NCI-H187 (cell line): ENCODE data around the gene SLC44A1.

Source experiments
- DNase-seq, 2 experiments: peaks; one replicate each; lab custom pipeline; 2025; lab: John Stamatoyannopoulos, UW

The SLC44A1 gene

DNA sequence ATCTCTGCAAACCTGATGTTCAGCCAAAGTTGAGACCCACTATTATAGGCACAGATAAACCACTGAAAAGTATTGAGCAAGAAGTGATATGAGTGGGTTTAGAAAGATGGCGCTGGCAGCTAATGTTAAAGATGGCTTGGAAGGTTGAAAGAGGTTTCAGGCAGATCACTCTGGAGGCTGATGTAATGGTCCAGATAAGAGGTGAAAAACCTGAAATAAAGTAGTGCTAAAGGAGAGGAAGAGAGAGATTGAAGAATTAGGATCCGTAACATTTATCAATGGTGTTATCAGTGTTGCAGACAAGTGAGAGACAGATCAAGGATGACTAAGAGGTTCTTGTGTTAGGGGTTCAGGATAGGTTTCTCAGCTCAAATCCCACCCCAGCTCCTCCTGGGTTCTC lies 58.3 kb downstream of the SLC44A1 start:
- DNase-seq = no peak

DNA sequence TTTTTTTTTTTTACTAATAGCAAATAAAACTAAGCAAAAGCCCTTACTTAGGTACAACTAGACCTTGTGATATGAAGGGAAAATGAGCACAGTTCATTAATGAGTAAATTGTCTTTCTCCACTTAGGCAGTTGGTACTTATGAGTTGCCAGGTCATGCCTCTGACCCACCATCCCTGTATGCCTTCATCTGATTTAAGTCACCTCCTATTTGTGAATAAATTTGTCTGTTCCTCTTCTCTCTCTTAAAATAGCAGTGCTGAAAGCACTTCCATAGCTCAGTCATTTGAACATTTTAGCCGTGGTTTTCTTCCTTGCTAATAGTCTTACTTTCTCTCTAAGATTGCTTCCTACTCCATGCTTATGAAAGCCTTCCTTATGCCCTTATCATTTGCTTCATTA lies 61.4 kb downstream of the SLC44A1 start:
- DNase-seq = no peak

DNA sequence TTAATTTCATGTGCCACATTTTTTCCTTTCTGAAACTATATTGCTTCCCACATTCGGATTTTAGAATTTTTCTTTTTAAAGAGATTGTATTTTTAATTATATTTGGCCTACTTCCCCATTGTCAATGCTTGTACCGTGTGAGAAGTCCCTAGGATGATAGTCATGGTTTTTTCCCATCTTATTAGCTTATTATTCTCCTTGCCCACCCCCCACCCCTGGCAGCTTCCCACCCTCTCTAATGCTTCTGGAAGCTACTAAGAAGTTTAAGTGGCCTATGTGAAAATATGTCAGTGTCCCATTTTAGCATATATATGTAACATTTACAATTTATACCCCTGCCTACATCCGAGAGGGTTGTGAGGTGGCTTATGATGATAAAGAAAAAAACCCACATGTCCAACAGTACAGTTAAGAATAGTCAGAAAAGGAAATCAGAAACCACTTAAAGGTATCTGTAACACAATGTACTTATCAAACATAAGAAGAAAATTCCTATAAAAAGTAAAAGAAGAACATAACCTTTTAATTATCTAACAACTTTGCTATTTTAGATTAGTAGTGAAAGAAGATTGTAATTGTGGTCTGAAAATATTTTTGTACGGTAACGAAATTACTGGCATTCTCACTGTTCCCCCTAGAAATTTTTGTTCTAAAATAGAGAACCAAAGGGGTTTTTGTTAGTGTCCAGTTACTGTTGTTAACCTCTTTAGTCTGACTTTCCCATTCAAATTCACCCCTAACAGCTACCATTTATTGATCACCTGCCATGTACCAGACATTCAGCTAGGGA lies 62.1 kb downstream of the SLC44A1 start:
- no peak for DNase-seq

DNA sequence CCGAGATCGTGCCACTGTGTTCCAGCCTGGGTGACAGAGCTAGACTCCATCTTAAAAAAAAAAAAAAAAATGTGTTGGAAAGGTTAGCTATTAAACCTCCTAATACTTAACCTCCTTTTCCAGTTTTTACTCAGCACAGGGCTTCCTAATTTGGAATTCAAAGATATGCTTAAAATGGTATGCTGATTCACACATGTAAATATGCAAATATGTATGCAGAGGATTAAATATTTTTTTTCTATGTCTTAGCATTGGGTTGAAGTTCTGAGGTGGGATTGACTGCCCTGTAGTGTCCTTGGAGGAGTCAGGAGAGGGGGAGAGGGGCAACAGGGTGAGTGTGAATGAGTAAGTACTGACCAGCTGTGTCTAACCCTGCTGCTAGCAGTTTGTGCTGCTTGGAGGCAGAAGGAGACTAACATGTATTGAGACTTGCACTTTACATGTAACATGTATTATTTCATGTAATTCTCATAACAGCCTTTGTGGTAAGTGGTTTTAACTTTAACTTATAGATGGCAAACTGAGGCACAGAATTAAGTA lies 63.2 kb downstream of the SLC44A1 start:
- no peak for DNase-seq

DNA sequence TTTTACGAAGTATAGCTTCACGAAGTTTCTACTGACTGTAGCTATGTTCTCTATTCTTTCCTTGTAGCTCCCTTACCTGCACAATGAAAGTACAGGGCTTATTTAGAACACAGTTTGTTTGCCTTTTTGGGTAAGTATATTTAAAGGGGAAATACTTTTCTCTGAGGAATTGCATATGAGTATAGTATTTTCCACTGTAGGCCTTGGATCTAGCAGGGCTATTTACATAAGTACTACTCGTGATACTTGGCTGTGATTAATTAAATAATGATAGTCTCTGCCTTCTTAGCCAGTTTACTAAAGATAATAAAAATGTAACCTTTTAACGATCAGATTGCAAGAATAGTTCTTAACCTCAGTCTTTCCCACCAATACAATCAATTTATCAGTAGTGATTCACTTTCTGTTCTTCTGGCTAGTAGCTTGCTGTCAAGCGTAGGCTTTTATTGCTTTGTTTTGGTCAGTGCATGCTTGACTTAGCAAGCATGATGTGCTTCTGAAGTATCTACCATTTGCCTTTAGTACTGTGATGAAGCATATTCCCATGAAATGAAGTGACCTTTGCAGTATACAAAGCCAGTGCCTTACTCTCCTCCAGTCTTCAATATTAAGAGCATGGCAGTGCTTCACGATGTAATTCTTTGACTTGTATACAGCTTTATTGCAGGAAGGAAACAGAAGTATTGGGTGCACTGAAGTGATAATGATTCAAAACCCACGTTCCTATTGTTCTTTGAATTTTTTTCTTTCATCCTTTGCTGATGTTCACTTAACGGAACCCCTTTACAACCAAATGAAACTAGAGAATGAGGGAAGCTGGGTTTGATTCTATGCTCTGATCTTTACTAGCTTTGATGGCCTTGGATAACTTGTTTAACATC lies 64.2 kb downstream of the SLC44A1 start:
- DNase-seq = no peak

DNA sequence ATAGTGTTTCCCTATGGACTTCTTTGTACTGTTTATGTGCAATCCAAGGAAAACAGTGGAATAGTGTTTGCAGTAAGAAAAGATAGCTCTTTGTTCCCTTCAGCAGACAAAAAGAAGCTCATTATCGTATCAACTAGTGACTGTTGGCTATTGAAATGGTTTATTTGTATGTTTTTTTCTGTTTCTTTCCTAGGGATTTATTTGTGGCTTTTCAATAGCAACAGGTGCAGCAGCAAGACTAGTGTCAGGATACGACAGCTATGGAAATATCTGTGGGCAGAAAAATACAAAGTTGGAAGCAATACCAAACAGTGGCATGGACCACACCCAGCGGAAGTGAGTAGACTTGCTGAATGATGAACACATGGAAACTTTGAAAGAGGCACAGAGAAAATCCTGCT lies 65.1 kb downstream of the SLC44A1 start:
- DNase-seq = no peak

DNA sequence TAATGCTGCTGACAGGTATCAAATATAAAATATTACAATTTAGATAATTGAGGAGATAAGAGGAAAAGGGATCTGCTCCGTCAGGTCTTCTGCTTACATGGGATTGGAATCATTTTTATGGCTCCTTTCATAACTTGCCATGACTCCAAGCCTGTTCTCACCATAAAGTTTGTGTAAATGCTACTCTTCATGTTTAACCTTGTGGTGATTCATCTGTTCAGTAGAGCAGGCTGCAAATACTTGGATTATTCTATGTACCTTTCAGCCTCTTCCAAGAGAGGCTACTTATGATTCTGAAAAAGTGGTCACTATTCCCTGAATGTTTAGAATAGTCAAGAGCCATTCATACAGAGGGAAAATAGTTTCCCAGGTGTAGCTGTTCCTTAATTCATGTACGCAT lies 66.9 kb downstream of the SLC44A1 start:
- no peak for DNase-seq

DNA sequence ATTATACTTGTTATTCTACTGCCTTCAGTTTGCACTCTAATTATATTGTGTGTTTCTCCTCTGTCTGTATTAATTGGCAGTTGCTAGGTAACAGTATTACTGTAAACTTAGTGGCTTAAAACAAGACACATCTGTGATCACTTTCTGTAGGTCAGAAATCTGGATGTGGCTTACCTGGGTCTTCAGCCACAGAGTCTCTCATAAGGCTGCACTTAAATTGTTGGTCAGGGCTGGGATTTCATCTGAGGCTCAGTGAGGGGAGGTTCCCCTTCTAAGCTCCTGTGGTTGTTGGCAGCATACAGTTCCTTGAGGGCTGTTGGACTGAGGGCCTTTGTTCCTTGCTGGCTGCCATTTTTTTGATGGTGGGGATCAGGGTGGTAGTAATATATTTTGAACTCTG lies 68.8 kb downstream of the SLC44A1 start:
- no peak for DNase-seq

DNA sequence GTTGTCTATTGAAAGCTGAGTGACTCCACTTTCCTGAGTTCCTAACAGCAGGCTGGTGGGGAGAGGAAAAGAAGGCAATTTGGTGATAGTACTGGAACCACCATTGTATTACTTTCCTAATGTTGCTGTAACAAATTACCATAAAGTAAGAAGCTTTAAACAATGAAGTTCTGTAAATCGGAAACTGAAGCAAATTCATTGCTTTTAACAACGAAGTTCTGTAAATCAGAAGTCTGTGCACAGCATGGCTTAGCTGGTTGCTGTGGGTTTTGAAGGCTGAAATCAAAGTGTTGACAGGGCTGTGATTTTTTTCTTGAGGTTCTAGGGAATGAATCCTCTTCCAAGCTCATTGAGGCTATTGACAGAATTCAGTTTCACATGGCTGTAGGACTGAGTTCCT lies 72.3 kb downstream of the SLC44A1 start:
- no peak for DNase-seq

DNA sequence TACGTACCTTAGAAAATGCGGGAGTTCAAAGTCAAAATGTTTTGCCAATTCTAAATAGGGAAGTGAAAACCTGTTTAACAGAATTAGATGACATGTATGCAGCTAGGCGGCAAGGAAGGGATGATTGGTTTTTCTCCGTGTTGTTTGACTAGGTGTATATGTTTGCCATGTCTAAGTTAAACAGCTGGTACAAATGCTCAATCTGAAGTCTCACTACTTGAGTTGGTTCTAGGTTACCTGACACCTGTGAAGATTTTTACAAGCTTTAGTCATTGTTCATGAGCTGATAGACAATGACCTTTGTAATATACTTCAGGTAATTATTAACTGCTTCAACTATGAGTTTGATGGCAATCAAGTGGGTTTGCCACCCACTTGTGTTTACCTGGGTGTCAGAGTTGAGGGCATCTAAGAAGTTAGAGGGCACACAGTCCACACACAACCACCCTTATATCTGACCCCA lies 74.3 kb downstream of the SLC44A1 start:
- no peak for DNase-seq

DNA sequence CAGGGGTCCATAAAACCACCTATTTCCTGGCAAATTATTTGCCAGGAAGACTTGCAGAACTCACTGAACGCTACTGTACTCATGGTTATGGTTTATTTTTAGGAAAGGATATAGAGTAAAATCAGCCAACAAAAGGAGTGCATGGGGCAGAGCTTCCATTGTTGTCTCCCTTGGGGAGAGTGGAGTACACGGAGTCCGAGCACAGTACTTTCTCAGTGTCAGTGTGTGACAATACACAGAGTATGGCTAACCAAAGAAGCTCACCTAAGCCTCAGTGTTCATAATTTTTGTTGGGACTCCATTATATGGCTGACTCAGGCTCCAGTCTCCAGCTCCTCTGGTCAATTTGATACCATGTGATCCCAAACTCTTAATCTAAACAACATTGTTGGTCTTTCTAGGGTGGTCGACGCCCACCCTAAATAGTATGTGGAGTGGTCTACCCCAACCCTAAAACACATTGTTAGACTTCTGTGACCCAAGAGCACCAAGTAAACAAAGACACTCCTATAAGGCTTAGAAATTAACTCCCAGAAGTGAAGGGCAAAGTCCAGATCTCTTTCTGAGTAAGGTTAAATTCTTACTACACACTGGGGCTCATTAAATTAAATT lies 74.9 kb downstream of the SLC44A1 start:
- no peak for DNase-seq

DNA sequence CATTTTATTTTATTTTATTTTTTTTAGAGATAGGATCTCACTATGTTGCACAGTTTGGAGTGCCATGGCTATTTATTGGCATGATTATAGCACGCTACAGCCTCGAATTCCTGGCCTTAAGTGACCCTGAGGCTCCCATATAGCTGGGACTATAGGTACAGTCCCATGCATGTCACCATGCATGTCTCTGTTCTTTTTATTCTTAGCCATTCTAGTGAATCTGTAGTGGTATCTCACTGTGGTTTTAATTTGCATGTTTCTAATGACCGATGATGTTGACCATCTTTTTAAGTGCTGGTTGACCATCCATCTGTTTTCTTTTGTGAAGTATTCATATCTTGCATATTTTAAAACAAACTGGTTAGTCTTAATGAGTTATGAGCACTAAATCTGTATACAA lies 76.1 kb downstream of the SLC44A1 start:
- no peak for DNase-seq

DNA sequence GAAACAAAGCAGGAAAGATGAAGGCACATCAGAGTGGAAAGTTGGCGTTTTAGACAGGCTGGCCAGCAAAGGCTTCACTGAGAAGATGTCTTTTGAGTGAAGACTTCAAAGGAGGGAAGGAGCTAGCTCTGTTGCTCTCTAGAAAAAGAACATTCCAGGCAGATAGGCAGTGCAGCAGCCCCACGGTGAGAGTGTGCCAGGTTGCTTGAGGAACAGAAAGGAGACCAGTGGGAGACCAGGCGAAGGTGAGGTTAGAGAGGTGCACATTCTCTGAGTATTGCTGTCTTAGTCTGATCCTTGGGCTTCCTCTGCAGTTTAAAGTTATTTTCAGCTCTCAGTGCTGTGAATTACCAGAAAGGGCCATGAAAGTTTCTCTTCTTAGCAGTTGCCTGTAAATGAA lies 83.8 kb downstream of the SLC44A1 start:
- DNase-seq = no peak

DNA sequence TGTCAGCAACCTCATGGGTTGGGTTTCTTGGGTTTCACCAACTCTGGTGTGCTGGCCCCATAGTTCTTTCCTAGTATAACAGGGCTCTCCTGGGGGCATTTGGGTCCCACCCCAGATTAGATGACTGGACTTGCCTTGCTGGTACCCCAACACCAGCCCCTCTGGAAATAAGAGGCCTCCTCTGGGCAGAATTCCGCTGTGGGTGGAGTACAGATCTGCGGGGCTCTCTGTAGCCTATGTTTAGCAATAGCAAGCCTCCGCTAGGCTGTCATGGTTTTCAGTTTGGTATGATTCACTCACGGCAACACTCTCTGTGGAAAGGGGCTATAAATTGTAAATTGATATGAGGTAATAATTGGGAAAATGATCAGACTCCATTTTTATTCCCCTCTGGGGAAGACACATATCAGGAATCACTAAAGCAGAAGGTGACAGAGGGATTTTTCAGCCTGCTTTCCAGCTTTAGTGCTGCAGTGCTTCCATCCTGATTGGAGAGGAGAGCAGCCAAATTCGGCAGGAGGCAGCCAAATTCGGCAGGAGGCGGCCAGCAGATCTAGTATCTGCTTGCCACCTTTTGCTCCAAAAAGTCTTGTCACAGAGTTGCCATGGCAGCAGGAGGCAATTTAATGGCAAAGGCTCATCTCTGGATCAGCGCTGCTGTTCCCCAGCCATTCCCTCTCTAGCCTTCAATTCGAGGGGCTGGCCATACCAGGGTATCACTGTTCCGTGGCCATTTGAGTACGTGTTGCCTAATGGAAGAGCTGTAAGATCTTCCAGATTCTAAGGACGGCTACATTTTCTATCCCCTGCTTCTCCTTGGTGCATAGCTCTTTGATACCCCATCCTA lies 84.6 kb downstream of the SLC44A1 start:
- DNase-seq = no peak

DNA sequence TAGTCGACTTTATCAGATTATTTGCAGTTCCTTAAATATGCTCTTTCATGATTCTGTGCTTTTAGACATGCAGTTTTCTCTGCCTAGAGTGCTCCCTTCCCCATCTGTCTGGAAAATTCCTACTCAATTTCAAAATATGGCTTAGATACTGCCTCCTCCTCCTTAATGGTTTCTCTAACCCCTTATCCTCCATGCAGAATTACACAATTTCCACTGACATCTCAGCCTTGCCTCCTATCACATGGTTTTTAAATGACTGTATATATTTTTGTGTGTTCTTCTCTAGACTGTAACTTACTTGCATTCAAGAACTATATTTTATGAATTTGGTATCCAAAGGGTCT lies 85.2 kb downstream of the SLC44A1 start:
- no peak for DNase-seq

DNA sequence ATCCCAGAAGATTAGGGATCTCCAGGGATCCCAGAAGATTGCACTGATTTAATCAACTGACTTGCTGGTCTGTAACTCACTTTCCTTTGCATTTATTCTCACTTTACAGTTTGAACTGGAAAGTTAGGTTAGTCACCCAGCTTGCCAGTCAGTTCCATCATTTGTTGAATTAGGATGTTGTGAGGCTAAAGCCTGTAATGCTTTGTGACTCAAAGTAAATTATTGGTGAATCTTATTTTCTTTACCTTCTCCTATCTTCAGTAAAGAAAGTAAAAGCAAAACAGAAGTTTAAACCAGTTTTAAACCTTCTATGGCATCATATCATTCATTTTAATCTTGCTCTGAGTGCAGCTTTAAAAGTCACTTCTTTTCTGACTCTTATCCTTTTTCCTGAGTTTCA lies 85.8 kb downstream of the SLC44A1 start:
- no peak for DNase-seq

DNA sequence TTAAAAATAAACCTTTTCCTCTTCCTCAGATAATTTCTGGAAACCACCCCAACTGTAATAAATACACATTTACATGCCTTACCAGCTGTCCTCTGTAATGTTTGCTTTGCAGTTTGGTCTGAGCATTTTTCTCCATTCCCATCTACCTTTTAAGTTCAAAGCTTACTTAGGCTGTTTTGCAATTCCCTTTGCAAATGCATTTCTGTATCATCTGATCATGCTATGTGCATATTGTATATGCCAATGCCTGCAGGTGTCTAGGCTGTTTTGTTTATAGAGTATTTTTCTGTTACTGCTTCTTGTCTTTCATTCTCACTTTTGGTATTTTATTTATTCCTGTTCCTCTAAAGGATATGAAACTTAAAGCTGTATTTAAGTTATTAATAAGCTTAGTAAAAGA lies 86.3 kb downstream of the SLC44A1 start:
- no peak for DNase-seq

DNA sequence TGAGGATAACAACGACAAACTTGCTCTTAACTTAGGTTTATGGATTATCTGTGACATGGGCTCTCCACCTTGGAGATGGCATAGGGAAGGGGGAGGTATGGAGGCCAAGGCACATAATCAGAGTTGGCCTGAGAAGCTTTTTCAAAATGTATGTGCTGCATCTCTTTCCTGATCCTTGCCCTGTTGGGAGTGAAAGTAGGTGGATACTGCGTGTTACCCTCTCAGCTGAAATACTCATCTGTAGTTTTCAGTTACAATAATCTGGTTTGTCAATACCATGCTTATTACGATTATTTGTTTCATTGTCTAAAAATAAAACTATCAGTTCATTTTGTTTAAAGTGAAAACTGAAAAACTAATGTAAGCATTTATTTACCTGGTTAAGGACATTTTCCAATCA lies 86.7 kb downstream of the SLC44A1 start:
- no peak for DNase-seq

DNA sequence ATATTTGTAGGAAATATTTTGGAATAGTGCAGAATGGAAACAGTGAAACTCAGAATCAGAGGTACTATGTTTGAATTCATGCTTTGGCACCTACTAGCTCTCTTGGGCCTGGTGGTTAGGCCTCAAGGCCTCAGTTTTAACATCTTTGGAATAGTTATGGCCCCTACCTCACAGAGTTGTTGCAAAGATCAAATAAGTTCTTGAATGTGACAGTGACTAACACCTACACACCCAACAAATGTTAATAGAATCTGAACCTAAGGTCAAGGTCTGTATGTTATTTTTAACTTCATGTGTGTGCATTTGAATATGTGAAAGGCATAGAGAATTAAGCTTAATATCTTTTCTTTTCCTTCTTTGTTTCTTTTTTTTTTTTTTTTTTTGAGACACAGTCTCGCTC lies 87.3 kb downstream of the SLC44A1 start:
- no peak for DNase-seq

DNA sequence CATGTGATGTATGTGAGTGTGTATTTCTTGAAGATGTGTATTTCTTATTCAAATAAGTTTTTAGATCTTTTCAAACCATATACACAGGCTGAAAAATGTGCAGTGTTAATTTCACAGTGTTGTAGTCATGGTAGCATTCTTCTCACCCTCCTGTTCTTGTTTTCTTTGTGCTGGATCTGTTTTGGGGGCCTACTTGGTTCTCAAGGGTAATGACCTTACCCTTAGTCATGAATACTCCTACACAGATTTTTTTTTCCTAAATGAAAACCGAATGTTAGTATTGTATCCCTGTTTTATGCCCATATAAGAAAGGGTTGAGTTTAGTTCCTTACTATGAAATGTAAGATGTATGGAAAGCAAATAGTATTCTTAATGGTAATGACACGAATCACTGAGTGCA lies 88.0 kb downstream of the SLC44A1 start:
- DNase-seq = no peak

DNA sequence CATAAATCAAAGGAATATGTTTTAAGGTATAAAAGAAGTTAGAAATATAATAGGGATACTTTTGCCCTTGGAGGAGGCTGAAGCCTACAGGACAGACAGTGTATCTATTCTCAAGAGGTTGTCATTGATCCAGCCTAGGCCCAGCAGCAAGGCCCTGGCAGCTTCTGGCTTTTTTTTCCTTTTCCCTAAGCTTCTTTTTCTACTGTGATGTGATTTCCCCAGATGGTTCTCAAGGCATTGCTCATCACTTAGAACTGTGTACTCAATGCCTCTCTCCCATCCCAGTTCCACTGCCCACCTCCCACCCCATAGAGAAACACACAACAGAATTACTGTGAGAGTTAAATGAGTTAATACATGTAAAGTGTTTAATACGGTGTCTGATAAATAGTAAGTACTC lies 88.6 kb downstream of the SLC44A1 start:
- no peak for DNase-seq

DNA sequence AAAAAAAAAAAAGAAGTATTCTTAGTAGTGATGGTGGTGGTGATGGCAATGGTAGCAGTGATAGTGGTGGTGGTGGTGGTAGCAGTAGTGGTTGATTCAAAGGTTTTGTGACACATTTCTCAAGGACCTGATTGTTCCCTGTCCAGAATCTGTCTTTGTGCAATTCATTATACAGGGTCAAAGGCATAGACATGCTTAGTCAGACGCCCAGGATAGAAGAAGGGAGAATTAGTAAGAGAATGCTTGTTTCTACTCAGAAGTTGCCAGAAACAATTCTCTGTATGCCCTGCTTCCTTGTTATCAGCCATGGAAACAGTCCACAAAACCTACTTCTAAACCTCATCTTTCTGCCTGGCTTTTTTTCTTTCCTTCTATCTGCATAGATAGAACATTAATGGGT lies 89.4 kb downstream of the SLC44A1 start:
- no peak for DNase-seq
